Measurements from ENCODE around the gene NF1.

DNA sequence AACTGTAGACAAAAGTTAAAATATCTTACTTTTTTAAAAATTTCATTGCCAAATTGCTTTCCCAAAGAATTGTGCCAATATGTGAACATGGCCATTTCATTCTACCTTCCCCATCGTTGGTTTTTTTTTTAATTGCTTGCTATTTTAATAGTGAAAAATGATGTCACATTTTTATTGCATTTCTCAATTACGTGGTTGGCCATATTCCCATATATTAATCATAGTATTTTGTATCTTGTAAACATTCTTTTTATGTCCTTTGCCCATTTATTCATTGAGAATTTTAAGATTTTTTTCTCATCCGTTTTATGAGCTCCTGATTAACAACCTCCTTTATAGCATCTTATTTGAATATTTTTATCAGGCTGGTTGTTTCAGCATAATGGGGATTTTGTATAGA is 195.0 kb downstream of the NF1 start:
- TF ChIP-seq, protein P1, sequence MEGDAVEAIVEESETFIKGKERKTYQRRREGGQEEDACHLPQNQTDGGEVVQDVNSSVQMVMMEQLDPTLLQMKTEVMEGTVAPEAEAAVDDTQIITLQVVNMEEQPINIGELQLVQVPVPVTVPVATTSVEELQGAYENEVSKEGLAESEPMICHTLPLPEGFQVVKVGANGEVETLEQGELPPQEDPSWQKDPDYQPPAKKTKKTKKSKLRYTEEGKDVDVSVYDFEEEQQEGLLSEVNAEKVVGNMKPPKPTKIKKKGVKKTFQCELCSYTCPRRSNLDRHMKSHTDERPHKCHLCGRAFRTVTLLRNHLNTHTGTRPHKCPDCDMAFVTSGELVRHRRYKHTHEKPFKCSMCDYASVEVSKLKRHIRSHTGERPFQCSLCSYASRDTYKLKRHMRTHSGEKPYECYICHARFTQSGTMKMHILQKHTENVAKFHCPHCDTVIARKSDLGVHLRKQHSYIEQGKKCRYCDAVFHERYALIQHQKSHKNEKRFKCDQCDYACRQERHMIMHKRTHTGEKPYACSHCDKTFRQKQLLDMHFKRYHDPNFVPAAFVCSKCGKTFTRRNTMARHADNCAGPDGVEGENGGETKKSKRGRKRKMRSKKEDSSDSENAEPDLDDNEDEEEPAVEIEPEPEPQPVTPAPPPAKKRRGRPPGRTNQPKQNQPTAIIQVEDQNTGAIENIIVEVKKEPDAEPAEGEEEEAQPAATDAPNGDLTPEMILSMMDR (IDR thresholded peaks at IDR 0.05), result no peak
- TF ChIP-seq EZH2 (IDR thresholded peaks at IDR 0.05; ENCODE audit: borderline replicate concordance, insufficient read depth, low read depth, low read length, poor library complexity, severe bottlenecking), result no peak
